H1 (cell line): ENCODE data around the gene SEMA3C. TPM values are rescaled to one million over a fixed set of nuclear protein-coding genes. Genes with fewer than 3 reads are reported as not detected.
A peak's percentile ranks its signal among the peaks of the same experiment; 100 is the strongest.

ENCODE experiments used
- ASH2L ChIP-seq: fragments of 200-600, 300-600 bp; sonication (generic); IDR thresholded peaks from one replicate; pipeline ENCODE4 v1.7.1; 2017; ENCODE audit warnings: low read length
- BCL11A ChIP-seq, 2 experiments: IDR thresholded peaks; one replicate each; pipeline ENCODE4 v1.6.1; 2011; ENCODE audit warnings: low read depth in 2 of 2, low read length in 2 of 2, mild to moderate bottlenecking in 2 of 2
- CHD1 ChIP-seq: IDR thresholded peaks from 2 replicates; pipeline ENCODE4 v1.6.1; 2012; ENCODE audit warnings: low read depth, low read length, improper control_type of control experiment
- CHD7 ChIP-seq: fragments of 300-600 bp; sonication (generic); IDR thresholded peaks from 2 replicates; pipeline ENCODE4 v1.7.1; 2012; ENCODE audit warnings: low read length, moderate library complexity, mild to moderate bottlenecking, inconsistent platforms; ENCODE audit not compliant: insufficient replicate concordance
- CTBP2 ChIP-seq: IDR thresholded peaks from 2 replicates; pipeline ENCODE4 v1.7.0; 2011; ENCODE audit warnings: borderline replicate concordance, mild to moderate bottlenecking, moderate library complexity, mixed read lengths, low read length; ENCODE audit not compliant: insufficient read depth, insufficient read length
- EP300 ChIP-seq, 2 experiments: IDR thresholded peaks; 1 replicate in 1 of 2; 2 replicates in 1 of 2; pipeline ENCODE4 v1.6.1; 2011 to 2012; ENCODE audit warnings: low read depth in 2 of 2, low read length in 2 of 2, mild to moderate bottlenecking in 2 of 2, borderline replicate concordance in 1 of 2, inconsistent platforms in 1 of 2, moderate library complexity in 1 of 2
- HDAC2 ChIP-seq, 2 experiments: fragments of 300-600 bp in 1 of 2; sonication (generic) in 1 of 2; IDR thresholded peaks; 2 replicates each; pipeline ENCODE4 v1.6.1; 2011 to 2012; ENCODE audit warnings: low read depth in 2 of 2, low read length in 2 of 2, mild to moderate bottlenecking in 2 of 2, moderate library complexity in 2 of 2, borderline replicate concordance in 1 of 2, inconsistent platforms in 1 of 2
- NANOG ChIP-seq: IDR thresholded peaks from 2 replicates; pipeline ENCODE4 v1.6.1; 2011; ENCODE audit warnings: low read length, low read depth, mild to moderate bottlenecking, inconsistent platforms; ENCODE audit not compliant: insufficient read depth, poor library complexity, severe bottlenecking
- POLR2A ChIP-seq, 2 experiments: IDR thresholded peaks; 1 replicate in 1 of 2; 2 replicates in 1 of 2; pipeline ENCODE4 v1.6.1; 2011; ENCODE audit warnings: low read depth in 2 of 2, low read length in 2 of 2, mild to moderate bottlenecking in 2 of 2; ENCODE audit errors: control extremely low read depth in 1 of 2
- SP2 ChIP-seq: IDR thresholded peaks from 2 replicates; pipeline ENCODE4 v1.6.1; 2012; ENCODE audit warnings: mild to moderate bottlenecking, low read length, inconsistent platforms
- SP4 ChIP-seq: IDR thresholded peaks from 2 replicates; pipeline ENCODE4 v1.6.1; 2012; ENCODE audit warnings: low read length, inconsistent platforms
- TCF12 ChIP-seq: IDR thresholded peaks from 2 replicates; pipeline ENCODE4 v1.6.1; 2011; ENCODE audit warnings: low read depth, mild to moderate bottlenecking, low read length
- polyA plus RNA-seq, 7 experiments: library from polyadenylated mRNA; depleted of rRNA in 3 of 7; stranded (reverse) in 5 of 7; unstranded in 2 of 7; fragments of >200 nt in 5 of 7; fragments of 200-250 nt in 2 of 7; gene quantifications; 1 replicate in 5 of 7; 2 replicates in 1 of 7; 4 replicates in 1 of 7; pipeline versions ENCODE4 v1.2.1 to v1.2.3, GENCODE V29; 2011 to 2013; ENCODE audit warnings: missing spikeins in 2 of 7, mixed read lengths in 2 of 7
- total RNA-seq: library from RNA; stranded (reverse); fragmentation: NEBNext Ultra II Directional; extraction: Animal tissue kit (Norgen Biotek cat#: 25700); gene quantifications from 2 replicates; pipeline ENCODE4 v1.2.1, GENCODE V29; 2021

SEMA3C gene
- total and polyA plus RNA-seq, 2 of the 8 experiments (the other 6 are each of a cell fraction or from before 2014, with no cell fraction given) = 0.15 to 1.4 TPM

DNA sequence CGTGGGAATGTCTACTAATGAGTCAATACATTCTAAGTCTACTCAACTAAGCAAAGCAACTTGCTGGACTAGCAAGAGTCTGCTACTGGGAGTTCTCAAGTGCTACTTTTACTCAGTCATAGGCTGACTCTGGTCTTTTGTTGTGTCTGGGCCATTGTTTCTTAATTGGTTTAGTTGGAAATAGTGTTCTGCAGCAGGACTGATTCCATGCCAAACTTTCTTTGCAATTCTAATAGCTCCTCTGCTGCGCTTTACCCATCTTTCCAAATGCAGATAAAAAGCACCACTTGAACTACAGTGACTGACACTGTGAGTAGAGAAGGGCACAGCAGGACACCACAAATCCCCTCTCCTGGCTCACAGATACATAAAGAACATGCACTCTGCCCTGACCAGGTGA, 154.7 kb downstream of the SEMA3C start (continued):
- TF ChIP-seq CHD7 (peak; percentile 98), SP4 (no peak), BCL11A (IDR thresholded peaks at IDR 0.05; ENCODE audit: low read depth in 2 of 2, low read length in 2 of 2) (peak in 1 of 2 experiments; percentile 45), SP2 (no peak), EP300 (IDR thresholded peaks at IDR 0.05; ENCODE audit: borderline replicate concordance in 1 of 2, low read depth in 2 of 2, low read length in 2 of 2) (no peak; a peak in 1 of 3 replicates), NANOG (peak; percentile 95), CHD1 (no peak), CTBP2 (no peak), TCF12 (peak; percentile 77; the same call in 1 of the 2 replicates), POLR2A (IDR thresholded peaks at IDR 0.05; ENCODE audit: control extremely low read depth in 1 of 2, low read depth in 2 of 2, low read length in 2 of 2) (no peak), HDAC2 (IDR thresholded peaks at IDR 0.05; ENCODE audit: borderline replicate concordance in 1 of 2, low read depth in 2 of 2, low read length in 2 of 2) (peak; percentile 81 to 88; a peak in 2 of 4 replicates), ASH2L (no peak)
